SH-SY5Y (cell line): ENCODE results near the gene GARIN3.

Experiments
- GATA2 ChIP-seq: IDR thresholded peaks from 2 replicates; pipeline ENCODE4 v1.6.1; 2011; ENCODE audit warnings: mild to moderate bottlenecking, low read depth, low read length
- GATA3 ChIP-seq: IDR thresholded peaks from 2 replicates; pipeline ENCODE4 v1.6.1; 2011; ENCODE audit warnings: low read depth, mild to moderate bottlenecking, low read length, moderate library complexity

DNA sequence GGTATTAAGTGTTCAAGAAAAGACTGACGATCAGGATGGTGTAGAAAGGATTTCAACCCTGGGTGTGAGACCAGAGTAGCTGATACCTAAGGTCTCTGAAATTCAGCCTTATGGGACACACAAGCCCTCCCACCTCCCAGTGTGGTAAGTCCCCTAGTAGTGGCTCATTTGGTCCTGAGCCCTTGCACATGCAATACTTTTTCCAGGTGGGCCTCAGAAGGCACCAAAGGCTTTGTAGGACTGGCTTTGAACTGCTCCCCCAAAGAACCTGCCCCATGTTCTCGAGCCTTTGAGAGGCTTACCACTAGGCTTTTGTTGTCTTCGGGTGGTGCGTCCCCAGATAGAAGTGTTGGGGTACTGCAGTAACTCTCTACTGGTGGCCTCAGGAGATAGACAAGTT, 803 bp downstream of the GARIN3 start:
- TF ChIP-seq GATA2 (no peak), GATA3 (no peak)
